Upper lobe of right lung (tissue), 1 donor: Measurements from ENCODE around the gene SCRT2. TPM values are rescaled to one million over a fixed set of nuclear protein-coding genes. Genes with fewer than 3 reads are reported as not detected.

Source experiments
- ATAC-seq: fragments of 200-7000 bp; cut with Tn5 transposase; one replicate; pipeline ENCODE4 v1.9.1; 2020; ENCODE audit warnings: mild to moderate bottlenecking, moderate library complexity
- DNase-seq: peaks from one replicate; pipeline ENCODE4 v3.0.0-alpha.2; 2020
- H3K27ac ChIP-seq: fragments of 200-600 bp; one replicate; pipeline ENCODE4 v1.8.0; 2022
- H3K27me3 ChIP-seq: fragments of 200-600 bp; one replicate; pipeline ENCODE4 v1.8.0; 2022; ENCODE audit warnings: mild to moderate bottlenecking
- H3K36me3 ChIP-seq: fragments of 200-600 bp; one replicate; pipeline ENCODE4 v1.8.0; 2022
- H3K4me1 ChIP-seq: fragments of 200-600 bp; one replicate; pipeline ENCODE4 v1.8.0; 2022
- H3K4me3 ChIP-seq: fragments of 200-600 bp; one replicate; pipeline ENCODE4 v1.8.0; 2022; ENCODE audit warnings: mild to moderate bottlenecking
- H3K9me3 ChIP-seq: fragments of 200-600 bp; one replicate; pipeline ENCODE4 v1.8.0; 2022
- CTCF ChIP-seq: fragments of 200-600 bp; IDR thresholded peaks from one replicate; pipeline ENCODE4 v1.8.0; 2022; ENCODE audit warnings: antibody characterized with exemption
- intact Hi-C: fragments of 100-400 bp; cut with DNase I; formaldehyde crosslinking; loops from one replicate; pipeline ENCODE4 v1.11.0; 2022
- total RNA-seq: library from RNA; stranded (reverse); fragmentation: NEBNext Ultra II Directional; extraction: Animal tissue kit (Norgen Biotek cat#: 25700); gene quantifications from one replicate; pipeline ENCODE4 v1.2.1, GENCODE V29; 2021
- donor health status: DM: no; HTN: yes; CAD: no; lungs with severe emphysema.

SCRT2 gene
- total RNA-seq, 1 donor from 2014 or later, result not detected

GRCh38 chr20:669573-669972, 6.0 kb downstream of the SCRT2 start:
- no peak for TF ChIP-seq CTCF
- ATAC-seq (no peak), DNase-seq (no peak)
- no peak overlapping the region for H3K27ac ChIP-seq
- H3K36me3 ChIP-seq, result no peaks in the 10 kb centered on the region
- no peak overlapping the region for H3K4me3 ChIP-seq
- H3K9me3 ChIP-seq, result no peaks in the 10 kb centered on the region
- H3K27me3 ChIP-seq, result peaks cover 59% of the 10 kb centered on the region
- intact Hi-C loops, result no loop called here
- no peaks in the 10 kb centered on the region for H3K4me1 ChIP-seq

- H3K36me3 ChIP-seq, result no peaks in the 10 kb centered on the region
- DNase-seq, result no peak
- H3K9me3 ChIP-seq, result no peaks in the 10 kb centered on the region
- H3K4me1 ChIP-seq, result no peaks in the 10 kb centered on the region
- no peak overlapping the region for H3K4me3 ChIP-seq
- no peak for TF ChIP-seq CTCF
- peaks cover 62% of the 10 kb centered on the region for H3K27me3 ChIP-seq
- no peak overlapping the region for H3K27ac ChIP-seq
- intact Hi-C loops, result no loop called here
- ATAC-seq, result no peak
Measured at GRCh38 chr20:668638-669037, 7.0 kb downstream of the SCRT2 start.

DNA sequence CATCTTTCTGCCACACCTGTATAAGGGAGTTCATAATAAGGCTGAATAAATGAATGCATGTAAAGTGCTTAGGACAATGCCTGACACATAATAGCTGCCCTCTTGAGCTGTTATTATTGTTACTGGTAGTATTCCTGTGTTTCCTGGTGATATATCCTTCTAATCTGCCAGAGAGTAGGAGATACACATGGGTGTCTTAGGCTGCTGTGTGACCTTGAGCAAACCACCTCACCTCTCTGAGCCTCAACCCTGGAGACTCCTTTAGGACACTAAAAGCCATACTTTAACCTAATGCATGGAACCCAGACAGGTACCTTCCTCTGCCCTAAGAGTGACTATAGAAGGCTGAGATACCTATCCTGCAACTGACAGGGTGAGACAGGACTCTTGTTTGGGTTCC, 7.6 kb downstream of the SCRT2 start:
- TF ChIP-seq CTCF, result no peak
- Histone ChIP-seq H3K27ac (no peak overlapping the region), H3K4me1 (no peaks in the 10 kb centered on the region), H3K9me3 (no peaks in the 10 kb centered on the region), H3K4me3 (no peak overlapping the region), H3K27me3 (peaks cover 62% of the 10 kb centered on the region), H3K36me3 (no peaks in the 10 kb centered on the region)
- no peak for ATAC-seq
- DNase-seq, result no peak
- intact Hi-C loops, result no loop called here

DNA sequence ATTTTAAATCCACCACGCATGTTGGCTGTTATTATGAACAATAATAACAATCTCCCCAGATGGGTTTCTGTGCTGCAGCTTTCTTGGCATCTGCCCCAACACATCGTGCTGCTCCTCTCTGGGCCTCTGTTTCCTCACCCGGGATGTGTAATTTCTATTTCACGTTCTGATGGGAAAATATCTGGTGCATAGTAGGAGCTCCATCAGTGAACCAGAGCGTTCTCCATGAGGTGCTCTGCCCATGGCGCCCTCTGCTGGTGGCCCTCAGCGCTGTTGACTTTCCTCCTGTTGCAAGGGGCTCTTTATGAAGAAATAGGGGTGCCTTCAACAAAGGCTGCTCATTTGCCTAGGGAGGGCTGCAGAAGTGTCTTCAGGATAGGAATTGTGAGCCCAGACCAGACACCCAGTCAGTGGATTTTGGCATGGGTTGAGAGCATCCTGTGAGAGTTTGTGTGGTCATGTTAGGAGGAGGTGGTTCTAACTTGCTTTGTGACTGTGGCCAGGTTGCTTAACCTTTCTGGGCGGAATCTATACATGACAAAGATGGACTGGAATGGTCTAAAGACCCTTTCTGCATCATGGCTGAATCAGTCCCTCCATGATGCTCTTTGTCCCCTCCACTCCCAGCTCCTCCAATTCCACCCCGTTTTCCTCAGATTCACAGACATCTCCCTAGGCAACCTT, 8.1 kb downstream of the SCRT2 start:
- Histone ChIP-seq H3K4me3 (no peak overlapping the region), H3K4me1 (no peaks in the 10 kb centered on the region), H3K36me3 (no peaks in the 10 kb centered on the region), H3K27me3 (peaks cover 64% of the 10 kb centered on the region), H3K9me3 (no peaks in the 10 kb centered on the region), H3K27ac (no peak overlapping the region)
- peak; percentile 71 for ATAC-seq
- intact Hi-C loops, result no loop called here
- DNase-seq, result peak; percentile 83
- TF ChIP-seq CTCF, result peak; percentile 84

GRCh38 chr20:666877-667276, 8.7 kb downstream of the SCRT2 start:
- intact Hi-C loops, result no loop called here
- TF ChIP-seq CTCF, result no peak
- H3K27me3 ChIP-seq, result peaks cover 67% of the 10 kb centered on the region
- H3K4me3 ChIP-seq, result no peak overlapping the region
- no peak for ATAC-seq
- H3K27ac ChIP-seq, result no peak overlapping the region
- no peaks in the 10 kb centered on the region for H3K9me3 ChIP-seq
- H3K36me3 ChIP-seq, result no peaks in the 10 kb centered on the region
- DNase-seq, result no peak
- H3K4me1 ChIP-seq, result no peaks in the 10 kb centered on the region

DNA sequence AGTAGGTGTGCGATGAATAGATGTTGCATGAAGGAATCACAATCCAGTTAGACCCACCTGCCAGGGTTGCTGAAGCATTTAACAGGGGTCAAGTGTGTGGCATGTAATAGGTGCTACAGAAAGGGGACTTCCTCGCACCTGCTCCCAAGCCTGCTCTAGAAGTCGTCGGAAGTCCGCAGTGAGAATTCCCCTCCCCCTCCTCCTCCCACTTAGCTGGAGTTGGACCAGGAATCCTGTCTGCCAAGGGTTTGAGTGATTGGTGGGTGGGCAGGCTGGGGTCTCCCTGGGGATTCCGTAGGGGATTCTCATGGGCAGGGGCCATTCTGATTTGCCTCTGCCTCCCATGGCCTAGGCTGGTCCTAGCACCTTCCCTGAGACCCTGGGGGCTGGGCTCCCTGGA, 10.3 kb downstream of the SCRT2 start:
- no peak overlapping the region for H3K27ac ChIP-seq
- DNase-seq (no peak), ATAC-seq (no peak)
- intact Hi-C loops, result no loop called here
- H3K4me3 ChIP-seq, result no peak overlapping the region
- peaks cover 57% of the 10 kb centered on the region for H3K27me3 ChIP-seq
- no peaks in the 10 kb centered on the region for H3K4me1 ChIP-seq
- H3K9me3 ChIP-seq, result no peaks in the 10 kb centered on the region
- TF ChIP-seq CTCF, result no peak
- no peaks in the 10 kb centered on the region for H3K36me3 ChIP-seq
